Fibroblast of upper back skin (primary cell): ENCODE measurements around the gene IRF9.

Experiments
- DNase-seq: peaks from one replicate; pipeline ENCODE4 v3.0.0-alpha.2; 2013

The IRF9 gene

DNA sequence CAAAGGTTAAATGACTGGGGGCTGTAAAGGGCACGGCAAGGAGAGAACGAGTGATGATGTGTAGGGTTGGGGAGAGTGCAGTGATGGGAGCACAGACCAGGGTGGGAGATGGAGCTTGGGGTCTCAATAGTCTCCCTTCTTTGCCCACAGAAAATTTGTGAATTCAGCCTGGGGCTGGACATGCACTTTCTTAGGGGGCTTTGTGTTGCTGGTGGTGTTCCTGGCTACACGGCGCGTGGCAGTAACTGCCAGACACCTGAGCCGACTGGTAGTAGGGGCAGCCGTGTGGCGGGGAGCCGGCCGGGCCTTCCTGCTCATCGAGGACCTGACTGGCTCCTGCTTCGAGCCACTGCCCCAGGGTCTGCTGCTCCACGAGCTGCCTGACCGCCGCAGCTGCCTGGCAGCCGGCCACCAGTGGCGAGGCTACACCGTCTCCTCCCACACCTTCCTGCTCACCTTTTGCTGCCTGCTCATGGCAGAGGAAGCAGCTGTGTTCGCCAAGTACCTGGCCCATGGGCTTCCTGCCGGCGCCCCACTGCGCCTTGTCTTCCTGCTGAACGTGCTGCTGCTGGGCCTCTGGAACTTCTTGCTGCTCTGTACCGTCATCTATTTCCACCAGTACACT, 28.9 kb upstream of the IRF9 start:
- DNase-seq, result no peak

- DNase-seq, result no peak
Observed at GRCh38 chr14:24132976-24133375, 28.1 kb upstream of the IRF9 start.

GRCh38 chr14:24133735-24134134, 27.3 kb upstream of the IRF9 start:
- no peak for DNase-seq

DNA sequence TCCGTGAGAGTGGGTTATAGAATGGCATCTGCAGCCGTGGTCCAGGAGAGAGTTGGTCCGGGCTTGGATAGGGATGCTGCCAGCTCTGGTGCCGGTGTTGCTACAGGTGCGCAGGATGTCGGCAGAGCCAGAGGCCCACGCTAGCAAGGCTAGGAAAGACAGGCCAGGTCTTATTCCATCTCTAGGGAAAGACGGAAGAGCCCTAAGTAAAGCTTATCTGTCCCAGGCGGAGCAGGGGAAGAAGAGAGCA, 25.6 kb upstream of the IRF9 start:
- DNase-seq, result no peak

DNA sequence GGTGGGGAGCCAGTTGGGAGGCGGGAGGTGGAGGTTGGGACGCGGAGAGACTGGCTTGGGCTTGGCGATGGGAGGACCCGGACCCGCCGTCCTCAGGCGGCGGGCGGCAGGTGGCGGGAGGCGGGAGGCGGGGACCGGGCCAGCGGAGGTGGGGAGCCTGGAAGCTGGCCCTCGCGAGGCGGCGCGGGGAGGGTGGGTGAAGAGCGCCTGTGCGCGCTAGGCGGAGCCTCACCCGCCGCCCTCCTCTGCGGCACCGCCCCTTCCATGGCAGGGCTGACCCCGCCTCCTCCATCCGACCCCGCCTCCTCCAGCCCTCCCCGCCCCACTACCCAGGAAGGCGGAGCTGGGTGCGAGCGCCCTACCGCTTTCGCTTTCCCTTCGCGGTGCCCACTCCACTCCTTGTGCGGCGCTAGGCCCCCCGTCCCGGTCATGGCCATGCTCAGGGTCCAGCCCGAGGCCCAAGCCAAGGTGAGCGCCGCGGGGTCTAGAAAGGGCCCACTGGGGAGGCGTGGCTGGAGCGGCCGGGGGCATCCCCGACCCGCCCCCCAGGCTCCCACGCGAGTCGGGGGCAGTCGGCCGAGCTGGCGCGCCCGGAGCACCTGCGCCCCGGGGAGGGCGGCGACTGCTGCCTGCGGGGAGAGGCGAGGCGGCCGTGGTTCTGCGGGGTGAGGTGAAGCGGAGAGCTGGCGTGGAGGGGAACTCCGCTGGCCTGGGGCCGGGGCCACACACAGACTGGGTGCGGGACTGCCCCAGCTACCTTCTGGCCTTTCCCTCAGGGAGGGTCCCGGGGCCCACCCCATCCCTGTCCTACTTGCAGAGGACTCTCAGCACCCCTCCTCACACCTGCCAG, 25.0 kb upstream of the IRF9 start, which contains the start of gene PSME1:
TSS of gene PSME1 (plus strand) at position 361 of the 850 bp plus-strand sequence. CDS start at position 430, 69 bp downstream.
- DNase-seq, result peak; percentile 82

DNA sequence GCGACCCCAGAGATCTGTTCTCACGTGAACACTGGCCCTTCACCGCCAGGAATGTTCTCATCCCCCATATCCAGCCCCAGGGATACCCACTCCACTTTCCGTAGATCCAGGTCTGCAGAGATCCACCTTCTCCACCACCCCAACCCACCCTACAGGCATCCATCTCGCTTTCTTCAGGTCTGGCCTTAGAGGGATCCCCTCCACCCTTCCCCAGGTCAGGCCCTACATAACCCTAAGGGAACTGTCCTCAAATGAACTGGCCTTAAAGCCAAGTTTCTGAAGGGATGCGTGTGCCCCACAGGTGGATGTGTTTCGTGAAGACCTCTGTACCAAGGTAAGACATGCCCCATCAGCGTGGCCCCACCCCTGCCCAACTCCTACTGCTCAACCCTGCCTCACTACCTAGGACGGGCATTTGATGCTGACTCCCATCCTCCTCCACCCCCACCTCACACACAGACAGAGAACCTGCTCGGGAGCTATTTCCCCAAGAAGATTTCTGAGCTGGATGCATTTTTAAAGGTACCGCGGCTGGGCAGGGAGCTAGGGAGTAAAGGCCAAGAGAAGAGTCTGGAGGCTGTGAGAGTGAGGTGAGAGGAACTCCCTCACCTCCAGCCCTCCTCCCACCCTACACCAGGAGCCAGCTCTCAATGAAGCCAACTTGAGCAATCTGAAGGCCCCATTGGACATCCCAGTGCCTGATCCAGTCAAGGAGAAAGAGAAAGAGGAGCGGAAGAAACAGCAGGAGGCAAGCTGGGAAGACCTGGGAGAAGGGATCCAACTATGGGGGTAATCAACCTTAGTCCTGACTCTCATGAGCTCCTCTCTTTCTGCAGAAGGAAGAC, 24.2 kb upstream of the IRF9 start:
- no peak for DNase-seq

DNA sequence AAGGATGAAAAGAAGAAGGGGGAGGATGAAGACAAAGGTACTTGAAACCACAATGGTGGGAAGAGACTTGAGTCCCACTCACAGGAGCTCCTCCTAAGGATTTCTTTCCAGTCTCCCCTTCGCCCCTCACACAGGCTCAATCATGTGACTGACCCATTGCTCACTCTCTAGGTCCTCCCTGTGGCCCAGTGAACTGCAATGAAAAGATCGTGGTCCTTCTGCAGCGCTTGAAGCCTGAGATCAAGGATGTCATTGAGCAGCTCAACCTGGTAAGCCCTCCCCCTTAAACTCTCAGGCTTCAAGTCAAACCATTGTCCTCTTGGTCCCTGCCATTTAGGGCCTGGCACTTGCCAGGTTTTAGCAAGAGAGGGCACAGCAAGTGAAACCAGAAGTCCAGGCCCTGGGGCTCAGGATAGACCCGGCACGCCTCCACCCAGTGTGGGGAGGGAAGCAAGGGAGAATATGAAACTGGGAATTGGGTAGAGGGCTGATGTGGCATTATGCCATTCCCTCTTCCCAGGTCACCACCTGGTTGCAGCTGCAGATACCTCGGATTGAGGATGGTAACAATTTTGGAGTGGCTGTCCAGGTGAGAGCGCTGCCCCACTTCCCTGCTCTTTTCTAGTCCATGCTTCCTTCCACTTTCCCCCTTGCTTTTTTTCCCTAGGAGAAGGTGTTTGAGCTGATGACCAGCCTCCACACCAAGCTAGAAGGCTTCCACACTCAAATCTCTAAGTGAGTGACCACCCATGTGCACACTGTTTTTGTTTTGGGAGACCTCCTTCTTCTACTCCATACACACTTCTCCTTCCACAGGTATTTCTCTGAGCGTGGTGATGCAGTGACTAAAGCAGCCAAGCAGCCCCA, 23.3 kb upstream of the IRF9 start:
- no peak for DNase-seq

DNA sequence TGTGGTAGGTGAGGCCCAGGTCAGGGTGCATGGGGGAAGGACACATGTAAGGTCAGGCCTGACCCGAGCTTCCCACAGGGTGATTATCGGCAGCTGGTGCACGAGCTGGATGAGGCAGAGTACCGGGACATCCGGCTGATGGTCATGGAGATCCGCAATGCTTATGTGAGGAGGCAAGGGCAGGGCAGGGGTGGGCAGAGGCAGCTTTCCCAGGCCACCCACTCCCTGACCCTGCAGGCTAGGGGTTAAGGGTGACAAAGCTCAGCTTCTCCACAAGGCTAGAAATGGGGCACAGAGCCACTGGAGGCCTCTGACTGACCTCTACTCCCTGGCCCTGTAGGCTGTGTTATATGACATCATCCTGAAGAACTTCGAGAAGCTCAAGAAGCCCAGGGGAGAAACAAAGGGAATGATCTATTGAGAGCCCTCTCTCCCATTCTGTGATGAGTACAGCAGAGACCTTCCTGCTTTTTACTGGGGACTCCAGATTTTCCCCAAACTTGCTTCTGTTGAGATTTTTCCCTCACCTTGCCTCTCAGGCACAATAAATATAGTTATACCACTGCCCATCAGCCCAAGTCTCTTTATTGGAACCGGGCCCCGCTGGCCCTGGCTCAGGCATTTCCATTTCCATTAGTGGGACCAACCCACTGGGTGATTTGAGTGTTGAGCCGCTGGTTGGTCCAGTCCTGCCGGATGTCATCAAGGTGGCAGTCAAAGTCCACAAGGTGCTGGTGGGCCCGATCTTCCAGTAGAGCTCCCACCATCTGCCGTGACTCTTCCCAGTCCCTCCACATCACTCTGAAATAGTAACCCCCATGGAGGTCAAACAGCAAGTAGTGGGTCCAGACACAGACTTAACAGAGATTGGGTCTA, 22.4 kb upstream of the IRF9 start:
- no peak for DNase-seq

DNA sequence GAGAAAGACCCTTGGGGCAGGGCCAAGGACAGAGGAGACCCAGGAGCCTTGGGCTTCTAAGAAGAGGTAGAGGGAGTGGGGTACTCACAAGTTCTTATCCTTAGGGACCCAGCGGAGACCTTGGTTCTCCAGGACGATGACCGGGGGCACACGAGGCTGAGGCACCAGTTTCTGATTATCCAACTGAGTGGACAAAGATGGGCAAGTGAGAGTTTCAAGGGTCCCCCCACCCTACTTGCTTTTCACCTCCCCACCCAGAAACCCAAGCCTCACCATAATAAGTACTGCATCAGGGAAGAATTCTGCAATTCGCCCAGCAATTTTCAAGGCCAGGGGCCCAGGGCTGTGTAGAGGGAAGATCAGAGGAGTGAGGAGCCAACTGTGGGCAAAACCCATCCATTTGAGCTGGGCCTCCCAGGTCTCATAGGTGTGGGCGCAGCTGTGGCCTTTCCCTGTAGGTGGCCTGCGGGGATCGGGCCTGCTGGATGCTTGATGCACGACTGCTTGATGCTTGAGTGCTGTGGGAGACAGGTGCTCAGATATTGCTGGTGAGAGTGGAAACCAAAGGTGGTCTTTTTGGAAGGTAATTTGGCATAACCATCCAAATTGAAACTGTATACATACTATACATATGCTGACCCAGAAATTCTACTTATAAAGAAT, 21.7 kb upstream of the IRF9 start:
- no peak for DNase-seq

DNA sequence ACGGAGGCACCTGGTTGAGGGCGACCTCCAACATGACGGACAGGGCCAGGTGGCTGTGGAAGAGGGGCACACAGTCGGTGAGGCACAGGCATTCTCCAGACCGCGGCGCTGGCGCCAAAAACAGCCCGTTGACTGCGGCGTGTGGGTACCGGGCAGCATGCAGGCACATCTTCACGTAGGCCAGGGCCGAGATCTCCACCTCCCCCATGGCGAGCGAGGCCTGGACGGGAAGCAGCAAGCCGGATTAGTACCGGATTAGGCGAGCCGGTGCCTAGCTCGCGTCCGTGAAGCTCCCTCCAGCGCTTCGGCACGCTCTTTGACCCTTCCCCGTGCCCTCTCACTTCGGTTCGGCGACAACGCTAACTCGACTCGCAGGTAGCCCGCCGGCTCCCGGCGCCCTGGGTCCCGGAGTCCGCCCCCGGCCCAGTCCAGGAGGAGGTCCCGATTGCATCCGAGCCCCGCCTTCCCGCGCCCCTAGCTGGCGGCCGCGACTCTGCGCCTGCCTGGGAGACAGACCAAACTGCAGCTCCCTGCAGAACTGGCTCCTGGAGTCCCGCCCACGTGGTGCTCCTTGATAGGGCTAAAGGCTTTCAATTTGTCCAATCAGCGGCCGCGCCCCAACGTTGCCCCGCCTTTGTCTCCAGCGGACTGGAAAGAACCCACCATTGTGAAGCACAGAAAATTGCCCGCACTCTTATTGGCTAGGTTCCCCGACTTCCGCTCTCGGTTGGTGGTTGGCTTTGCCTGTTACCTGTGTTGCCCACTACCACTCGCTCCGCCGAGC, 19.8 kb upstream of the IRF9 start, which contains the start of gene EMC9:
TSS of gene EMC9 (minus strand) at position 495 of the 784 bp plus-strand sequence. CDS start at position 208, 287 bp downstream.
- DNase-seq, result peak; percentile 100

DNA sequence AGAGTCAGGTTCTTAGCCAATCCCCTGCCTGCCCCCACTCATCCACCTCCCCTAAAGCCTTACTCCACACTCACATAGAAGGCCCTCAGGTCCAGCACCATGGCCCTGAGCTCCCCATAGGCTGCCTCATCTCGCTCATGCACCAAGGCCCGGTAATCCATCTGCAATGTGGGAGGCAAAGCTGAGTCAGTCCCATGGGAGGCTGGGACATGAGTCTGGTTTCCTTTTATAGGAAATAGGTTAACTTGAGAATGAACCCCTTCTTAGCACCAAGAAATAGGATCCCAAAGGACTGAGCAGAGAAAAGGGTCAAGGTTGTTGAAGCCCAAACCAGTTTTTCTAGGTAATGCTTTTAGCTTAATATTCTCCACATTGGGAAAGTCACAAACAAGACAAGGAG, 17.6 kb upstream of the IRF9 start:
- peak; percentile 55 for DNase-seq

GRCh38 chr14:24144451-24144850, 16.6 kb upstream of the IRF9 start:
- DNase-seq, result no peak

DNA sequence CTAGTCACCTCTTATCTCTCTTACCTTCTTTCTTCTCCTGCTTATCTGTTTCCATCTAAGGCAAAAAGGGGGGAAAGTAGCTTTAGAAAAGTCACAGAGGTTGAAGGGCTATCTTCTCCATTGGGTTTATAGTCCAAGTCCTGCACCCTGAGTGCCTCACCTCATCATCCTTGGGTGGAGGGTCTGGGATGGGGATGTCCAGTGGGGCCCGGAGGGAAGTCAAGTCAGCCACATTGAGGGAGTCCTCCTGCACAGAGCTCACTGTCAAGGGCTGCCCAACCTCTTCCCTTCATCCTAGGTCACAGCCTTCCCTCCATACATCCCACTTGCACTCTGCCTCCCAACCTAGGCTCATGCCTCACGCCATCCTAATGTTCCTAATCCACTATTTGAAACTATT, 15.8 kb upstream of the IRF9 start:
- DNase-seq, result no peak

DNA sequence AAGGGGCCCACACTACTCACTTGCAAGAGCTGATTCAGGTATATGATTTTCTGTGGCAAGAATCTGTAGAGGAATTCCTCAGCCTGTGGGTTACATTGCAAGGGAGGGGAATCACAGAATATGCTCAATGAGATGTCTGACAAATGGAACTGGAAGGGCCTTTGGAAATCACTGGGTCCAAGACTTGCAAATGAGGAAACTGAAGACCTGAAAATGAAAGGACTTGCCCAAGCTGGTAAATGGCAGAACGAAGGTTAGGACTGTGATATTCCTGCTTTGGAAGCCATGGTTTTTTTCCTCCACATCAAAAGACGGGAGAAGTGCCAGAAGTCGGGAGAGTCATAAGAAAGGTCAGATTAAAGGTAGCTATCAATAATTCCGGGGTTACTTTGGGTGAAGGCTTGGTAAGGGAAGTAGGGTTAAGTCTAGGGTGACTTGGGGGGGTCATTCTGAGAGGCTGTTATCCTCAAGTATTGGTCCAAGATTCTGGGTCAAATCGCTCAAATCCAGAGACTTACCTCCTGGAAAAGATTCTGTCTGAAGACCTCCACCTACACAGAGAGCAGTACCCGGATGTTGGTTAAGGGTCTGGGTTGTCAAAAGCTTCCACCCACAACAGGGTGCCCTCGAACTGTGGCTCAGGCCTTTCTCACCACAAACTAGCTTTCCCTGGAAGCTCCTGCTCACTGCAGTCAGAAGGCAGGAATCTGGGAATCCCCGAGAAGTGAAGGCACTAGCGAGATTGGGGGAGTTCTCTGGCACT, 15.2 kb upstream of the IRF9 start:
- no peak for DNase-seq

DNA sequence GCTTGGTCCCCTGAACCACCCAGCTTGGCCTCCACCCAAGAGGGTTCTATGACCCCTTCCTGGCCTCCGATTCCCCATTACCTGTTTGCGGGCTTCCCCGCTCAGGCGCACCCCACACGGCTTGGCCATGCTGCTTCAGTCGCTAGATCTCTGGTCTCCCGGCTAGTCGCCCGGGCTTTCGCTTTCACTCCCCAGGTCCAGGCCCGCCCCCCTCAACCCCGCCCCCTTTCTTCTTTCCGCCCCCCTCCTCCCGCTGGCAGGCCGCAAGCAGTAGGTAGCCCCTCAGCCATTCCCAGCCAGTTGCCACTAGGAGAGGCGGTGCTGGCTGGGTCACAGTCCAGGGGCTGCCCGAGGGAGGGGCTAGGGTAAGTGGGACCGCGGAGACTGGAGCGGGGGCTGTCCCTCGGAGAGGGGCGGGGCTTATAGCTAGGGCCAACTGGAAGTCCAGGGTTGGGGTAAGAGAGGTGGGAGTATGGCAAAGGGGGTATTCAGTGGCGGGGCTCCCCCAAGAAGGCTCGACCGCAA, 14.6 kb upstream of the IRF9 start, which contains the start of gene PSME2:
TSS of gene PSME2 (minus strand) at position 158 of the 525 bp plus-strand sequence. CDS start at position 129, 29 bp downstream.
- peak; percentile 98 for DNase-seq

GRCh38 chr14:24146978-24147760, 13.9 kb upstream of the IRF9 start, which contains the start of gene RNF31:
RNF31 (plus strand) TSS chr14:24147498; CDS start chr14:24147699, 201 bp downstream.
- peak; percentile 98 for DNase-seq

GRCh38 chr14:24147761-24148428, 13.2 kb upstream of the IRF9 start:
- DNase-seq, result no peak
